ENCODE data around the gene SLC10A3.

Gene SLC10A3

DNA sequence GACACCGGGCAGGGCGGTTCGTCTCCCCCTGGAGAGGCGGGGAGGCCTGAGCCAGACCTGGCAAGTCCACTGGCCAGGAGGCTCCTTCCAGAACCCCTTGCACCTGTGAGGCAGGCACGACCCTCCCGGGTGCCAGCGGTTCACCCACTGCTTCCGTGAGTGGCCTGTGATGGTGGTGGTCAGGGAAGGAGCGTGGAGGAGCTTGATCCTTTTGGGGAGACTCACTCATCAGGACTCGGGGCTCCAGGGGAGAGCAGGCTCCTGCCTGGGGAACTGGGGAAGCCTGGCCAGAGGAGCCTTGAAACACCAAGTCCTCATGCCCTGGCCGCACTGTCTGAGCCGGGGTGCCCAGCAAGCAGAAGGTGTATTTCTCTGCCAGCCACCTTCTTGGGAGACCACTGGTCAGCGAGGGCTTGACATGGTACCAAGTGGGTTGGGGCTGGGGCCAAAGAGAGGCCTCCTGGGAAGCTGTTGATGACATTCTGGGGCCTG is 45.6 kb downstream of the SLC10A3 start:
- Mint-ChIP-seq H3K36me3 (ENCODE audit: low read depth) (peaks cover 9% of the 10 kb centered on the region), H3K4me1 (peaks cover 5% of the 10 kb centered on the region), H3K4me3 (peak overlapping the region; percentile 42), H3K9me3 (peaks cover 57% of the 10 kb centered on the region), H3K27me3 (ENCODE audit: low read depth, poor library complexity) (no peaks in the 10 kb centered on the region), H3K27ac (no peak overlapping the region)
- DNase-seq = no peak
- TF ChIP-seq, protein P1, sequence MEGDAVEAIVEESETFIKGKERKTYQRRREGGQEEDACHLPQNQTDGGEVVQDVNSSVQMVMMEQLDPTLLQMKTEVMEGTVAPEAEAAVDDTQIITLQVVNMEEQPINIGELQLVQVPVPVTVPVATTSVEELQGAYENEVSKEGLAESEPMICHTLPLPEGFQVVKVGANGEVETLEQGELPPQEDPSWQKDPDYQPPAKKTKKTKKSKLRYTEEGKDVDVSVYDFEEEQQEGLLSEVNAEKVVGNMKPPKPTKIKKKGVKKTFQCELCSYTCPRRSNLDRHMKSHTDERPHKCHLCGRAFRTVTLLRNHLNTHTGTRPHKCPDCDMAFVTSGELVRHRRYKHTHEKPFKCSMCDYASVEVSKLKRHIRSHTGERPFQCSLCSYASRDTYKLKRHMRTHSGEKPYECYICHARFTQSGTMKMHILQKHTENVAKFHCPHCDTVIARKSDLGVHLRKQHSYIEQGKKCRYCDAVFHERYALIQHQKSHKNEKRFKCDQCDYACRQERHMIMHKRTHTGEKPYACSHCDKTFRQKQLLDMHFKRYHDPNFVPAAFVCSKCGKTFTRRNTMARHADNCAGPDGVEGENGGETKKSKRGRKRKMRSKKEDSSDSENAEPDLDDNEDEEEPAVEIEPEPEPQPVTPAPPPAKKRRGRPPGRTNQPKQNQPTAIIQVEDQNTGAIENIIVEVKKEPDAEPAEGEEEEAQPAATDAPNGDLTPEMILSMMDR (IDR thresholded peaks at IDR 0.05) = no peak

DNA sequence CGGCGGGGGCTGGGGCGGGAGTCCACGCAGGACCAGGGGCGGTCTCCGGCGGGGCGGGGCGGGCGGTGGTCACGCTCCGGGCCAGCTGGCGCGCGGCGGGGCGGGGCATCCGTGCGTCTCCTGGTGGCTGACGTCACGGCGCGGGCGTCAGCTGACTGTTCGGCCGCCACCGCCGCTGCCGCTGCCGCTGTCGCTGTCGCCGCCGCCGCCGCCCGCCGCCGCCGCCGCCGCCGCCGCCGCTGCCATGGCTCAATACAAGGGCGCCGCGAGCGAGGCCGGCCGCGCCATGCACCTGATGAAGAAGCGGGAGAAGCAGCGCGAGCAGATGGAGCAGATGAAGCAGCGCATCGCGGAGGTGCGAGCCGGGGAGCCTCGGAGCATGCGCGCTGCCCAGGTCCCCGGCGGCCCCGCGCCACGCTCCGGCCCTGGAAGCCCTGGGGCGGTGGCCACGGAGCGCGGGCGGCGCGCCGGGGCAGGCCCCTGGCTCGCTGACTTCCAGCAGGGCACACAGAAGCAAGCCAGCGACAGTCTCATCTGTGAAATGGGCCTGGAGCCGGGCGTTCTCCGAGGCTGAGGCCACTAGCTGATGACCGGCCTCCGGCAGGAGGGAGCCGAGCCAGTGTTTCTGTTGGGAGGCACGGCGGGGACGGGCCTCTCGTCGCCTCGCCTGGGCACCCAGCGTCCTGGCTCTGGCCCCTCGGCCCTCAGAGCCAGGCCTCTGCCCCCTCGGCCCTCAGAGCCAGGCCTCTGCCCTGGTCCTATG is 46.3 kb downstream of the SLC10A3 start, which contains the start of gene FAM50A:
Gene FAM50A, plus strand, starts transcription at position 150 of the 763 bp plus-strand sequence. Its CDS starts 95 bp downstream, at position 245.
- no peak within 1 kb of the TSS for H3K27ac Mint-ChIP-seq
- TF ChIP-seq, protein P1 (IDR thresholded peaks at IDR 0.05) = no peak
- peak within 1 kb of the TSS; percentile 80 for H3K4me3 Mint-ChIP-seq
- H3K4me1 Mint-ChIP-seq = peaks cover 5% of the 10 kb centered on the region
- H3K36me3 Mint-ChIP-seq (ENCODE audit: low read depth) = peaks cover 9% of the 10 kb centered on the region
- H3K9me3 Mint-ChIP-seq = peaks cover 58% of the 10 kb centered on the region
- H3K27me3 Mint-ChIP-seq (ENCODE audit: low read depth, poor library complexity) = no peaks in the 10 kb centered on the region
- DNase-seq = peak; percentile 79

DNA sequence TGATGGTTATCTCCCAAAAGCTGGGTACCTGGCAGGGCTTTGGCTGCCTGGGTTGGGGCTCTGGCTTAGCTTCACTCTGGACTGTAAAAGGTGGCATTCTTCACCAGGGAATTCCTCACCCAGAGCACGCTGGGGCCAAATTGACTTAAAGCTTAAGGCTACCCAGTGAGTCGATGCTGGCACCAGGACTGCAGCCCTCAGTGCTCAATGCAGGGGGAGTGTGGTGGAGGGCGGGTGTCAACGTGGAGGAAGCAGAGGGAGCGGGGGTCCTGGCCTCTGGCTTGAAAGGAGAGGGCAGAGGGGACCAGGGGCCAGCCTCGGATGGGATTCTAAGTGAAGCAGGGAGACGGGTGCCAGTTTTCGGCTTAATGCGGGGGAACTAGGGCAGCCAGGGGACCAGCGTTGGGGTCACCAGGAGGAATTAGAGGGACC is 46.9 kb downstream of the SLC10A3 start:
- no peaks in the 10 kb centered on the region for H3K27me3 Mint-ChIP-seq (ENCODE audit: low read depth, poor library complexity)
- DNase-seq = no peak
- H3K9me3 Mint-ChIP-seq = peaks cover 61% of the 10 kb centered on the region
- H3K27ac Mint-ChIP-seq = no peak overlapping the region
- H3K4me3 Mint-ChIP-seq = peak overlapping the region; percentile 80
- TF ChIP-seq, protein P1 (IDR thresholded peaks at IDR 0.05) = no peak
- peaks cover 9% of the 10 kb centered on the region for H3K4me1 Mint-ChIP-seq
- peaks cover 9% of the 10 kb centered on the region for H3K36me3 Mint-ChIP-seq (ENCODE audit: low read depth)

DNA sequence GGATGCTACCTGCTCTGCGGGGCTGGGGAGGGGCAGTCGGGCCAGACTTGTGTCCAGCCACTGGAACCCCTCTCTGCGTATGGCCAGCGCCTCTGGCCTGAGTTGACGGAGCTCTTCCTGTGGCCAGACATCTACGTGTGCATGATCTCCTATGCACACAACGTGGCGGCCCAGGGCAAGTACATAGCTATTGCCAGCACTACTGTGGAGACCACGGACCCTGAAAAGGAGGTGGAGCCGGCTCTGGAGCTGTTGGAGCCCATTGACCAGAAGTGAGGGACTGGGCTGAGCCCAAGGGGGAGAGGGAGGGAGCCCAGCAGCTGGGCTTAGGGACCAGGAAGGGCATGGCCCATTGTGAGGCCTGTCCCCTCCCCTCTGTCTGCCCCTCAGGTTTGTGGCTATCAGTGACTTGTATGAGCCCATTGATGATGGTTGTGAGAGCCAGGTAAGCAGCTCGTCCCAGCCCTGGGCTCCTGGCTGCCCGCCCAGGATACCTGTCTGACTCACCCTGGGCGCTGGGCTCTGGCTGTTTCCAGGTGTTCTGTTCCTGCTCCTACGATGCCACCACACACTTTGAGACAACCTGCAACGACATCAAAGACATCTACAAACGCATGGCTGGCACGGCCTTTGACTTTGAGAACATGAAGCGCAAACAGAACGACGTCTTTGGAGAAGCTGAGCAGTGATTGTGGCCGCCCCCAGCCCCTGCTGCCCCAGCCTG is 48.3 kb downstream of the SLC10A3 start:
- Mint-ChIP-seq H3K4me1 (peaks cover 17% of the 10 kb centered on the region), H3K27ac (peak overlapping the region; percentile 36), H3K36me3 (ENCODE audit: low read depth) (peaks cover 5% of the 10 kb centered on the region), H3K27me3 (ENCODE audit: low read depth, poor library complexity) (no peaks in the 10 kb centered on the region), H3K4me3 (no peak overlapping the region), H3K9me3 (peaks cover 57% of the 10 kb centered on the region)
- no peak for DNase-seq
- TF ChIP-seq, protein P1 (IDR thresholded peaks at IDR 0.05) = no peak

DNA sequence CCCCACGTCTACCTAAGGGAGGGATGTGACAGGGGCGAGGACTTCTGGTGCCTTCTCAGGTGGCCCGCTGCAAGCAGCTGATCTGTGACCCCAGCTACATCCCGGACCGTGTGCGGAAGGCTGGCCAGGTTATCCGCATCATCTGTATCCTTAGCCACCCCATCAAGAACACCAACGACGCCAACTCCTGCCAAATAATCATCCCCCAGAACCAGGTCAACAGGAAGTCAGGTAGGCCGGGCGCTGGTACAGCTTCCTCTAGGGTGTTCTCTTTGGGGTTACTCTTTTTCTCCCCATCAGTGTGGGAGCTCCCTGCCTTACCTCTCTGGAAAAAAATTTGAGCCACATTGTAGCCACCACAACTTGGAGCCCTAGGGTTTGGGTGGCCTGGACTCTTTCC is 48.9 kb downstream of the SLC10A3 start:
- no peak overlapping the region for H3K4me3 Mint-ChIP-seq
- TF ChIP-seq, protein P1 (IDR thresholded peaks at IDR 0.05) = no peak
- no peaks in the 10 kb centered on the region for H3K27me3 Mint-ChIP-seq (ENCODE audit: low read depth, poor library complexity)
- no peak for DNase-seq
- peaks cover 51% of the 10 kb centered on the region for H3K9me3 Mint-ChIP-seq
- H3K27ac Mint-ChIP-seq = peak overlapping the region; percentile 36
- H3K36me3 Mint-ChIP-seq (ENCODE audit: low read depth) = no peaks in the 10 kb centered on the region
- H3K4me1 Mint-ChIP-seq = peaks cover 17% of the 10 kb centered on the region

Data from nephron progenitor cell (in vitro differentiated cells).